ENCODE measurements around the gene PLEKHM1. TPM values are rescaled to one million over a fixed set of nuclear protein-coding genes. Genes with fewer than 3 reads are reported as not detected.
A peak's percentile ranks its signal among the peaks of the same experiment; 100 is the strongest.

PLEKHM1 gene
- total RNA-seq, 2 experiments from 2014 or later: 108 to 118 TPM

GRCh38 chr17:45396496-45397205, 93.9 kb downstream of the PLEKHM1 start:
- Mint-ChIP-seq H3K4me3 (no peak overlapping the region), H3K27ac (peak overlapping the region; percentile 15), H3K27me3 (no peaks in the 10 kb centered on the region), H3K4me1 (ENCODE audit: low read depth) (peaks cover 1% of the 10 kb centered on the region), H3K36me3 (ENCODE audit: low read depth) (peaks cover 64% of the 10 kb centered on the region), H3K9me3 (no peaks in the 10 kb centered on the region)
- Histone ChIP-seq H3K9me3 (ENCODE audit: control insufficient read depth in 1 of 2, insufficient read depth in 1 of 2, low read length in 2 of 2) (no peaks in the 10 kb centered on the region), H3K4me3 (ENCODE audit: low read length) (no peak overlapping the region), H3K36me3 (ENCODE audit: insufficient read depth, low read length) (peaks cover 75% of the 10 kb centered on the region), H3K4me1 (ENCODE audit: insufficient read depth, low read length) (peaks cover 2% of the 10 kb centered on the region), H3K27ac (ENCODE audit: low read depth in 1 of 2, low read length in 2 of 2) (no peak overlapping the region), H3K27me3 (ENCODE audit: control insufficient read depth in 1 of 2, insufficient read depth in 2 of 2, low read length in 2 of 2) (no peaks in the 10 kb centered on the region)
- no peak for ATAC-seq (ENCODE audit: poor library complexity)
- no peak for TF ChIP-seq CTCF (IDR thresholded peaks at IDR 0.05)
- ChIA-PET CTCF (no interaction called here), POLR2A (interaction anchor here (0.9 to 1.6 kb wide), 2 partner anchors 167 to 171 kb away, joined by 3 to 4 read pairs; no protein-coding TSS in a partner anchor)
- intact Hi-C loops (cut with DNase I, micrococcal nuclease): no loop called here
- DNase-seq: no peak

- TF ChIP-seq CTCF (IDR thresholded peaks at IDR 0.05): no peak
- Histone ChIP-seq H3K9me3 (ENCODE audit: control insufficient read depth in 1 of 2, insufficient read depth in 1 of 2, low read length in 2 of 2) (no peaks in the 10 kb centered on the region), H3K27me3 (ENCODE audit: control insufficient read depth in 1 of 2, insufficient read depth in 2 of 2, low read length in 2 of 2) (no peaks in the 10 kb centered on the region), H3K36me3 (ENCODE audit: insufficient read depth, low read length) (peaks cover 66% of the 10 kb centered on the region), H3K4me3 (ENCODE audit: low read length) (no peak overlapping the region), H3K27ac (ENCODE audit: low read depth in 1 of 2, low read length in 2 of 2) (no peak overlapping the region), H3K4me1 (ENCODE audit: insufficient read depth, low read length) (peaks cover 2% of the 10 kb centered on the region)
- POLR2A ChIA-PET: no interaction called here
- H3K27ac Mint-ChIP-seq: no peak overlapping the region
- ATAC-seq (ENCODE audit: poor library complexity) (no peak), DNase-seq (no peak)
- no peaks in the 10 kb centered on the region for H3K27me3 Mint-ChIP-seq
- intact Hi-C loops (cut with DNase I, micrococcal nuclease): loop anchor here (1.0 to 2.0 kb wide), 2 partner anchors 197 to 437 kb away; no protein-coding TSS in a partner anchor
- CTCF ChIA-PET: interaction anchor here (0.6 kb wide), 1 partner anchor 17 kb away, joined by 5 read pairs; no protein-coding TSS in a partner anchor
- H3K4me1 Mint-ChIP-seq (ENCODE audit: low read depth): peaks cover 7% of the 10 kb centered on the region
- no peak overlapping the region for H3K4me3 Mint-ChIP-seq
- no peaks in the 10 kb centered on the region for H3K9me3 Mint-ChIP-seq
- H3K36me3 Mint-ChIP-seq (ENCODE audit: low read depth): peaks cover 56% of the 10 kb centered on the region
These were observed 94.7 kb downstream of the PLEKHM1 start for GRCh38 chr17:45395569-45396415.

- Mint-ChIP-seq H3K36me3 (ENCODE audit: low read depth) (peaks cover 48% of the 10 kb centered on the region), H3K9me3 (no peaks in the 10 kb centered on the region), H3K4me1 (ENCODE audit: low read depth) (peaks cover 7% of the 10 kb centered on the region), H3K4me3 (no peak overlapping the region), H3K27ac (no peak overlapping the region), H3K27me3 (no peaks in the 10 kb centered on the region)
- peak in 12 of 14 experiments; percentile 14 to 73 (median 34) for DNase-seq
- H3K9me3 ChIP-seq (ENCODE audit: control insufficient read depth in 1 of 2, insufficient read depth in 1 of 2, low read length in 2 of 2): no peaks in the 10 kb centered on the region
- peak; percentile 71 for TF ChIP-seq CTCF (IDR thresholded peaks at IDR 0.05)
- H3K36me3 ChIP-seq (ENCODE audit: insufficient read depth, low read length): peaks cover 59% of the 10 kb centered on the region
- intact Hi-C loops (cut with DNase I, micrococcal nuclease): loop anchor here (1.0 to 2.0 kb wide), 2 partner anchors 197 to 438 kb away; no protein-coding TSS in a partner anchor
- no peak overlapping the region for H3K4me3 ChIP-seq (ENCODE audit: low read length)
- ATAC-seq (ENCODE audit: poor library complexity): peak; percentile 65
- POLR2A ChIA-PET: no interaction called here
- no peak overlapping the region for H3K27ac ChIP-seq (ENCODE audit: low read depth in 1 of 2, low read length in 2 of 2)
- peaks cover 2% of the 10 kb centered on the region for H3K4me1 ChIP-seq (ENCODE audit: insufficient read depth, low read length)
- CTCF ChIA-PET: interaction anchor here (0.6 to 1.0 kb wide), 3 partner anchors 9 to 75 kb away, joined by 3 to 5 read pairs (median 3); no protein-coding TSS in a partner anchor
- H3K27me3 ChIP-seq (ENCODE audit: control insufficient read depth in 1 of 2, insufficient read depth in 2 of 2, low read length in 2 of 2): no peaks in the 10 kb centered on the region
These were observed 95.5 kb downstream of the PLEKHM1 start for GRCh38 chr17:45394913-45395568.
